Measurements from ENCODE around the gene CLDN22. TPM values are rescaled to one million over a fixed set of nuclear protein-coding genes. Genes with fewer than 3 reads are reported as not detected.

CLDN22 gene
- not detected in 2 replicates for total RNA-seq (2012; rRNA removed)

DNA sequence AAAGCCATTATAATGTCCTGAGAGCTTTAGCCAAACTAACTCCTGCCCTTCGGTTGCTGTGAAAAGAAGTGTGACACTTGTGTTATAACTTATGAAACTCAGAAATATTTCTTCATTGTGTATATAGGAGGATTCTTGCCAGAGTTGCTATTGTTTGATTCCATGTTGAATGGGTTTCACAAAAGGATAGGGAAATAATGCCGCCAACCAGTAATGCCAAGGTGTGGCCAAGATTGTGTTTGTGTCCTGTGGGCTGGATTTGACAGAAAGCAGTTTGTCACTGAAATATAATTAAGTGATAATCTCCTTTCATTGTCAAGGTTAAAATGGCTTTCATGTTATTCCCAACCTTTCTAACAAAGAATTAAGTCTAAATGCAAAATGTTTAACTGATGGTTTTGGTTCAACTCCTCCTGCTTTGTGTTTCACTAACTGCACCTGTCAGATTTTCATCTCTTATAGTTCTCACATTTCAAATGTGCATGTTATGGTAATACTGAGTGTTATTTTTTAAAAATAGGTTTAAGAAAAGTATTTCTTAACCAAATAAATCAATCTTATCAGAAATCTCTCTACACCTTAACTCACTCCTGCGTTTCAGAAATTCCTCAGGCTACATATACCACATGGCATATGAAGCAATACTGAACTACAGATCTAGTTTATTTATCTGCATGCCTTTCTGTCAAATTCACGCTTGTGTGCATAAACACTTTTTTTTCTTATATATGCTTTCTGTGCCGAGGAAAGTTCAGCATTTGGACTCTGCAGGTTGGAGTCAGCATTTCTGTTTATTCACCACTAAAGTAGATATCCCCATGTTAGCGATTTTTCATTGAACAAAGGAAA lies at the start of gene CLDN22:
Gene CLDN22, minus strand, starts transcription at position 66 of the 849 bp plus-strand sequence. Its CDS starts 58 bp downstream, at position 8.
- Histone ChIP-seq H3K4me1 (ENCODE audit: control insufficient read depth, insufficient read depth, low read length) (no peaks in the 10 kb centered on the region), H3K9ac (ENCODE audit: low read depth, low read length) (no peak within 1 kb of the TSS), H3K36me3 (ENCODE audit: insufficient read depth, low read length) (peaks cover 11% of the 10 kb centered on the region), H3K4me2 (ENCODE audit: low read length) (no peak within 1 kb of the TSS), H3K9me3 (replicated peaks; ENCODE audit: low read length) (no peaks in the 10 kb centered on the region), H3K4me3 (ENCODE audit: low read length) (no peak within 1 kb of the TSS), H3K27me3 (ENCODE audit: control insufficient read depth, insufficient read depth, low read length) (no peaks in the 10 kb centered on the region)

- H3K4me1 ChIP-seq (ENCODE audit: control insufficient read depth, insufficient read depth, low read length) = no peaks in the 10 kb centered on the region
Observed at GRCh38 chr4:183369073-183369472, 49.0 kb upstream of the CLDN22 start.

DNA sequence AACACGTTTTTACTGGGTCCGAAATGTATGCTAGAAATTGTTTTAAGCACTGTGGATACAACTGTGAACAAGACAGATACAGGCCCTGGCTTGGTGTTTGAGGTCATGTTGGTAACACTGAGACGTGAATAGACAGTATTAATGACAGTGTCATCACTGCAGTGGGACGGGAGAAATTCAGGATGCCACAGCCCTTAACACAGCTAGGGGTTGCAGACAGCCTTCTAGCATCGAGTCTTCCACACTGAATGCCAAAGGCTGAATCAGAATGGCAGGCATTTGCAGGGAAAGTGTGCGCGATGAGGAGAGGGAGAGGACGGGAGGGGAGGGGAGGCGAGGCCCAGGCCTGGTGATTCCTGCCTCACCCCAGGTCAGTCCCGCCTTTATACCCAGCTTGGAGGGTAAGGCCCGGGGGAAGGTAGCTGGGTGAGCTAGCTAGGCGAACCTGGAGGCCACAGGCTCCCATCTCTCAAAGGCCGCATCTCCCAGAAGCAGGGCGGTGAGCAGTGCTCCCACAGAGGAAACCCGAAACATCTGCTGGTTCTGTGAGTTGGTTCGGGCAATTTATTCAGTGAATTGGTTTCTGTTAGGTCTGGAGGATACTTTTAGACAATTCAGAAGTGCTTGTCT lies 46.2 kb upstream of the CLDN22 start:
- Histone ChIP-seq H3K9ac (ENCODE audit: low read depth, low read length) (no peak overlapping the region), H3K4me2 (ENCODE audit: low read length) (no peak overlapping the region), H3K9me3 (replicated peaks; ENCODE audit: low read length) (no peaks in the 10 kb centered on the region), H3K27me3 (ENCODE audit: control insufficient read depth, insufficient read depth, low read length) (peaks cover 3% of the 10 kb centered on the region), H3K4me1 (ENCODE audit: control insufficient read depth, insufficient read depth, low read length) (peaks cover 4% of the 10 kb centered on the region), H3K36me3 (ENCODE audit: insufficient read depth, low read length) (no peaks in the 10 kb centered on the region), H3K4me3 (ENCODE audit: low read length) (no peak overlapping the region)

More at GRCh38 chr4:183369073-183369472, 49.0 kb upstream of the CLDN22 start:
- Histone ChIP-seq H3K9ac (ENCODE audit: low read depth, low read length) (no peak overlapping the region), H3K4me3 (ENCODE audit: low read length) (no peak overlapping the region), H3K36me3 (ENCODE audit: insufficient read depth, low read length) (no peaks in the 10 kb centered on the region), H3K27me3 (ENCODE audit: control insufficient read depth, insufficient read depth, low read length) (peaks cover 3% of the 10 kb centered on the region), H3K4me2 (ENCODE audit: low read length) (no peak overlapping the region), H3K9me3 (replicated peaks; ENCODE audit: low read length) (peaks cover 5% of the 10 kb centered on the region)

- Histone ChIP-seq H3K9ac (ENCODE audit: low read depth, low read length) (no peak overlapping the region), H3K9me3 (replicated peaks; ENCODE audit: low read length) (no peaks in the 10 kb centered on the region), H3K4me1 (ENCODE audit: control insufficient read depth, insufficient read depth, low read length) (peaks cover 16% of the 10 kb centered on the region), H3K4me2 (ENCODE audit: low read length) (no peak overlapping the region), H3K27me3 (ENCODE audit: control insufficient read depth, insufficient read depth, low read length) (no peaks in the 10 kb centered on the region), H3K36me3 (ENCODE audit: insufficient read depth, low read length) (no peaks in the 10 kb centered on the region), H3K4me3 (ENCODE audit: low read length) (no peak overlapping the region)
Observed at GRCh38 chr4:183364025-183364424, 43.9 kb upstream of the CLDN22 start.

- Histone ChIP-seq H3K9ac (ENCODE audit: low read depth, low read length) (no peak overlapping the region), H3K4me1 (ENCODE audit: control insufficient read depth, insufficient read depth, low read length) (peaks cover 16% of the 10 kb centered on the region), H3K4me3 (ENCODE audit: low read length) (no peak overlapping the region), H3K36me3 (ENCODE audit: insufficient read depth, low read length) (no peaks in the 10 kb centered on the region), H3K27me3 (ENCODE audit: control insufficient read depth, insufficient read depth, low read length) (no peaks in the 10 kb centered on the region), H3K4me2 (ENCODE audit: low read length) (no peak overlapping the region), H3K9me3 (replicated peaks; ENCODE audit: low read length) (no peaks in the 10 kb centered on the region)
Observed at GRCh38 chr4:183362916-183363542, 43.0 kb upstream of the CLDN22 start.

DNA sequence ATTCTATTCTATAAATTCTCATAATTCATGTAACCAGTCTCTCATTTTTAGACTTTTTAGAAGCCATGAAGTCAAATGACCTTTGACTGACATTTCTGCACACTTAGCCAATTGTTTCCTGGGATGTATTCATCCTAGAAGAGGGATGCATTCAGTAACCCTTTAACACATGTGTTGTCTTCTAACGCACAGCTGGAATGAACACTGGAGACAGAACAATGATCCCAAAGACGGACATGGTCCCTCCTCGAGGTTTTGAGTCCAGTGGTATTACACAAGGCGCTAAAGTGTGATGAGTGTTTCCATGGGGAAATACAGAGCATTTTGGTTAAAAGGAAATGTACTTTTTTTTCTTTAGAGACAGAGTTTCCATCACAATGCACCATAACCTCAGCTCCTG lies 42.0 kb upstream of the CLDN22 start:
- Histone ChIP-seq H3K9me3 (replicated peaks; ENCODE audit: low read length) (no peaks in the 10 kb centered on the region), H3K36me3 (ENCODE audit: insufficient read depth, low read length) (no peaks in the 10 kb centered on the region), H3K4me2 (ENCODE audit: low read length) (no peak overlapping the region), H3K4me3 (ENCODE audit: low read length) (no peak overlapping the region), H3K4me1 (ENCODE audit: control insufficient read depth, insufficient read depth, low read length) (peaks cover 16% of the 10 kb centered on the region), H3K27me3 (ENCODE audit: control insufficient read depth, insufficient read depth, low read length) (no peaks in the 10 kb centered on the region), H3K9ac (ENCODE audit: low read depth, low read length) (no peak overlapping the region)

DNA sequence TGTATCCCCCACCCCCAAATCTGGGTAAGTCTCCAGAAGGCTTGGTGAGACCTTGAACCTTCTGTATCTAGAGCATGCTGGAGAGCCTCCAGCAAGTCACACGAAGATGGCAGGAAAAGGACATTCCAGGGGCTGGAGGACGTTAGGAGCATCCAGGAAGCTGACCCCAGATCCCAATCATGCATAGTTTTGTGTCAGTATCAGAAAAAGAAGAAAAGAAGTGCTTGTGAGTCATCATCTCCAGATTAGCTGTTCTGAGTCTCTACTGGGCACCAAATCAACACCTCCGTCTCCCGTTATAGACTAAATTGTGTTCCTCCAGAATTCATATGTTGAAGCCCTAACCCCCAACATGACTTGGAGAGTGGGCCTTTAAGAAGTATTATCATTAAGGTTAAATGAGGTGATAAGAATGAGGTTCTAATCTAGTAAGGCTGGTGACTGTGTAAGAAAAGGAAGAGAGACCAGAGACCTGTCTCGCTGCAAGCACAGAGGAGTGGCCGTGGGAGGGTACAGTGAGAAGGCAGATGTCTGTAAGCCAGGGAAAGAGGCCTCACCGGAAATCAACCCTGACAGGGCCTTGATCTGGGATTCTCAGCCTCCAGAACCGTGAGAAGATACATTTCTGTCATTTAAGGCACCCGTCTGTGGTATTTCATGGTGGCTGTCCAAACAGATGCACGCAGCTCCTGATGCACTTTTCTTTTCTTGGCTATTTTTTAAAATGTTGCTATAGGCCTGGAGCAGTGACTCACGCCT lies 40.3 kb upstream of the CLDN22 start:
- Histone ChIP-seq H3K4me3 (ENCODE audit: low read length) (no peak overlapping the region), H3K9me3 (replicated peaks; ENCODE audit: low read length) (no peaks in the 10 kb centered on the region), H3K9ac (ENCODE audit: low read depth, low read length) (no peak overlapping the region), H3K27me3 (ENCODE audit: control insufficient read depth, insufficient read depth, low read length) (no peaks in the 10 kb centered on the region), H3K4me1 (ENCODE audit: control insufficient read depth, insufficient read depth, low read length) (peaks cover 22% of the 10 kb centered on the region), H3K4me2 (ENCODE audit: low read length) (peak overlapping the region; percentile 50), H3K36me3 (ENCODE audit: insufficient read depth, low read length) (no peaks in the 10 kb centered on the region)

- H3K4me2 ChIP-seq (ENCODE audit: low read length) = no peak overlapping the region
- H3K4me3 ChIP-seq (ENCODE audit: low read length) = no peak overlapping the region
- no peaks in the 10 kb centered on the region for H3K9me3 ChIP-seq (replicated peaks; ENCODE audit: low read length)
- H3K27me3 ChIP-seq (ENCODE audit: control insufficient read depth, insufficient read depth, low read length) = no peaks in the 10 kb centered on the region
- H3K4me1 ChIP-seq (ENCODE audit: control insufficient read depth, insufficient read depth, low read length) = peaks cover 25% of the 10 kb centered on the region
- no peaks in the 10 kb centered on the region for H3K36me3 ChIP-seq (ENCODE audit: insufficient read depth, low read length)
- no peak overlapping the region for H3K9ac ChIP-seq (ENCODE audit: low read depth, low read length)
Observed at GRCh38 chr4:183358215-183358755, 38.2 kb upstream of the CLDN22 start.

DNA sequence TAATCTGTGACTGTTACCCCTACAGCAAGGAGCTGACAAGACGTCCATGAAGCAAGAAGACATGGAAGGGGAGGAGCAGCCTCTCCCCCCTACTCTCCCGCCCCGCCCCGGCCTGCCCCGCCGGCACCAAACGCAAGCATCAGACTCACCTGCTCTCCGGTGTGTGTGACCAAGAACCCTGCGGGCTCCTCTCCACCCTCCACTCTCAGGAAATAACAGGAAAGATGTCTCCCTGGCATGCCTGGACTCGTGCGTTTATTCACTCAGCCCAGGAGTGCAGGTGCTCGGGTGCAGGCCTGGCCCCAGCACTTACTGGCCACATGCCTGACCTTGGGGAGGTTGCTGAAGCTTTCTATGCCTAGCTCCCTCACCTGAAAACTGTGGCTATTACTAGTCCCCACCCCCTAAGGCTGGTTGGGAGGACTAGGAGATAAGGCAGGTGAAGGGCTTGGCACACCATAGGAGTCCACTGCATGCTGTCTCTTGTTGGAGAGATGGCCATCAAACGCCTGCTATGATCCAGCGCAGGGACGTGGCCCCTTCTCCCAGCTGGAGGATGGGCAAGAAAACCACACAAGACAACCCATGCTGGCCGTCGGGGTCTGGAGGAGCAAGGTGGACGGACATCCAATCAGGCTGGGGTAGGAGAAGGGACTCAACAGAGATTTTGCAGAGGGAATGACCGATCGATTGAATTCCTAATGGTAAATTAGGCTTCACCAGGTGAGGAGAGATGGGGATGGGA lies 37.0 kb upstream of the CLDN22 start:
- Histone ChIP-seq H3K27me3 (ENCODE audit: control insufficient read depth, insufficient read depth, low read length) (no peaks in the 10 kb centered on the region), H3K4me1 (ENCODE audit: control insufficient read depth, insufficient read depth, low read length) (peaks cover 21% of the 10 kb centered on the region), H3K9ac (ENCODE audit: low read depth, low read length) (no peak overlapping the region)

DNA sequence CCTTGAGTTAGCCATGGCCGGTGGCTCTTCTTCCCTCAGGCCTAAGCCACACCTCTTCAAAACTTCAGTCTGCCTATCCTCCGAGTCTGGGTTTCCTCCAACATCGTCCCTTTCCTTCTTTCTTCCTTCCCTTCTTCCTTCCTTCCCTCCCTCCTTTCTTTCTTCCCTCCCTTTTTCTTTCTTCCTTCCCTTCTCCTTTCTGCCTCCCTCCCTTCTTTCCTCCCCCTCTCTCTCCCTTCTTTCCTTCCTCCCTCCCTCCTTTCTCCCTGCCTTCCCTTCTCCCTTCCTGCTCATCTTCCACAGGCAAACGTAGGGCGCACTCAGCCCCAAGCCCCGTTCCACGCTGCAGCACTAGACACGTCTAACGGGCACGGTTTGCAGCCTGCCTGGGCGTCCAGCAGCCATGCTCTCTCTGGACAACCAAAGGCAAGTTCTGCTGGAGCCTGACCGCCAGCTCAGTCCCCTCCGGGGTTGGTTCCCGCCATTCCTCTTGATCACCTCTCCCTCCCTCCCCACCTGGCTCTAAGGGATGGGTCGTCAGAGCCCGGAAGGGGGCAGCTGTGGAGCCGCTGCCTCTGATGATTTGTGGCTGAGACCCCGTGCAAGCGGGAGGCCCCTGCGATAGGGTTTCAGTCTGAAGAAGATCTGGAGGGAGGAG lies 36.2 kb upstream of the CLDN22 start:
- Histone ChIP-seq H3K9ac (ENCODE audit: low read depth, low read length) (no peak overlapping the region), H3K4me3 (ENCODE audit: low read length) (no peak overlapping the region)

More for the DNA sequence above, 37.0 kb upstream of the CLDN22 start:
- no peaks in the 10 kb centered on the region for H3K36me3 ChIP-seq (ENCODE audit: insufficient read depth, low read length)
- no peak overlapping the region for H3K4me3 ChIP-seq (ENCODE audit: low read length)
- no peak overlapping the region for H3K4me2 ChIP-seq (ENCODE audit: low read length)
- H3K9me3 ChIP-seq (replicated peaks; ENCODE audit: low read length) = no peaks in the 10 kb centered on the region

More for the DNA sequence above, 36.2 kb upstream of the CLDN22 start:
- Histone ChIP-seq H3K4me2 (ENCODE audit: low read length) (no peak overlapping the region), H3K4me1 (ENCODE audit: control insufficient read depth, insufficient read depth, low read length) (peaks cover 21% of the 10 kb centered on the region), H3K36me3 (ENCODE audit: insufficient read depth, low read length) (no peaks in the 10 kb centered on the region), H3K27me3 (ENCODE audit: control insufficient read depth, insufficient read depth, low read length) (no peaks in the 10 kb centered on the region), H3K9me3 (replicated peaks; ENCODE audit: low read length) (no peaks in the 10 kb centered on the region)

Data from skeletal muscle satellite cell (primary cell).